ENCODE data around the gene PSPH. TPM values are rescaled to one million over a fixed set of nuclear protein-coding genes. Genes with fewer than 3 reads are reported as not detected.

PSPH gene
- total RNA-seq, 1 donor from 2014 or later: 42.5 TPM

DNA sequence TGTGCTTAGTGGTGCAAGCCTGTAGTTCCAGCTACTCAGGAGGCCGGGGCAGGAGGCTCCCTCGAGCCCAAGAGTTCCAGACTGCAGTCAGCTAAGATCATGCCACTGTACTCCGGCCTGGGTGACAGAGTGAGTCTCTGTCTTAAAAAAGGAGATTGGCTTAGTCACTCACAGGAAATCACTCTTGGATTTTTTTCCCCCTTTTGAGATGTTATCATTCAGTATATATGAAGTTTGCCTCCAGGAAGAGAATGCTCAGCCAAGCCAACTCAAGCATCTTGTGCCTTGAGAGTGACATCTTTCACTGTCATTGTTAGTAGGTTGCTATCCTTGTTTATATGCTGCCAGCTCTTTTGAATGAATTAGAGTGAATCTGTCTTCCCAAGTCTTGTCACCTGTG, 58.9 kb downstream of the PSPH start:
- H3K4me3 Mint-ChIP-seq: no peak overlapping the region
- peaks cover 20% of the 10 kb centered on the region for H3K36me3 Mint-ChIP-seq (ENCODE audit: low read depth)
- TF ChIP-seq CTCF (conservative IDR thresholded peaks at IDR 0.05): no peak
- no peak overlapping the region for H3K27ac Mint-ChIP-seq (ENCODE audit: unreplicated experiment)
- H3K4me1 Mint-ChIP-seq: no peaks in the 10 kb centered on the region
- no peaks in the 10 kb centered on the region for H3K27me3 Mint-ChIP-seq (ENCODE audit: low read depth)
- DNase-seq (ENCODE audit: low read depth, low spot score): no peak
- H3K9me3 Mint-ChIP-seq: no peaks in the 10 kb centered on the region

DNA sequence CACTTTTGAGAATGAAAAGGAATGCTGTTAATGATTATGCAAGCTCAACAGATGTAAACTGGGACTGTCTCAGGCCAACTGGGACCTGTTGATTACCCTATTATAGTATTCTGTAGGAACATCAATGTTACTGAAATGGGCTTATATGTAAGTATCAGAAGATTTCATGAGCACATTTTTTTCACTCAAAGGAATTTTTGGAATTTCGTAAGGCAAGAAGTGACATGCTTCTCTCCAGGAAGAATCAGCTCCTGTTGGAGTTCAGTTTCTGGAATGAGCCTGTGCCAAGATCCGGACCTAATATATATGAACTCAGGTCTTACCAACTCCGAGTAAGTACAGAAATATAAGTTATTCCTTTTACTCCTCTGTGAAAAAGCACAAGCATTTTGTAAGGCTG, 67.7 kb downstream of the PSPH start:
- H3K36me3 Mint-ChIP-seq (ENCODE audit: low read depth): peaks cover 11% of the 10 kb centered on the region
- TF ChIP-seq CTCF (conservative IDR thresholded peaks at IDR 0.05): no peak
- DNase-seq (ENCODE audit: low read depth, low spot score): no peak
- no peaks in the 10 kb centered on the region for H3K27me3 Mint-ChIP-seq (ENCODE audit: low read depth)
- H3K4me3 Mint-ChIP-seq: no peak overlapping the region
- H3K4me1 Mint-ChIP-seq: no peaks in the 10 kb centered on the region
- H3K27ac Mint-ChIP-seq (ENCODE audit: unreplicated experiment): no peak overlapping the region
- no peaks in the 10 kb centered on the region for H3K9me3 Mint-ChIP-seq

GRCh38 chr7:55980266-55980665, 71.0 kb downstream of the PSPH start:
- Mint-ChIP-seq H3K4me1 (no peaks in the 10 kb centered on the region), H3K27ac (ENCODE audit: unreplicated experiment) (no peak overlapping the region), H3K36me3 (ENCODE audit: low read depth) (peaks cover 11% of the 10 kb centered on the region), H3K9me3 (no peaks in the 10 kb centered on the region), H3K4me3 (no peak overlapping the region), H3K27me3 (ENCODE audit: low read depth) (no peaks in the 10 kb centered on the region)
- no peak for TF ChIP-seq CTCF (conservative IDR thresholded peaks at IDR 0.05)
- DNase-seq (ENCODE audit: low read depth, low spot score): no peak

- Mint-ChIP-seq H3K27me3 (ENCODE audit: low read depth) (no peaks in the 10 kb centered on the region), H3K4me3 (no peak overlapping the region), H3K27ac (ENCODE audit: unreplicated experiment) (no peak overlapping the region), H3K9me3 (no peaks in the 10 kb centered on the region), H3K36me3 (ENCODE audit: low read depth) (peaks cover 11% of the 10 kb centered on the region), H3K4me1 (no peaks in the 10 kb centered on the region)
- TF ChIP-seq CTCF (conservative IDR thresholded peaks at IDR 0.05): no peak
- no peak for DNase-seq (ENCODE audit: low read depth, low spot score)
Measured at GRCh38 chr7:55977831-55978230, 73.4 kb downstream of the PSPH start.

DNA sequence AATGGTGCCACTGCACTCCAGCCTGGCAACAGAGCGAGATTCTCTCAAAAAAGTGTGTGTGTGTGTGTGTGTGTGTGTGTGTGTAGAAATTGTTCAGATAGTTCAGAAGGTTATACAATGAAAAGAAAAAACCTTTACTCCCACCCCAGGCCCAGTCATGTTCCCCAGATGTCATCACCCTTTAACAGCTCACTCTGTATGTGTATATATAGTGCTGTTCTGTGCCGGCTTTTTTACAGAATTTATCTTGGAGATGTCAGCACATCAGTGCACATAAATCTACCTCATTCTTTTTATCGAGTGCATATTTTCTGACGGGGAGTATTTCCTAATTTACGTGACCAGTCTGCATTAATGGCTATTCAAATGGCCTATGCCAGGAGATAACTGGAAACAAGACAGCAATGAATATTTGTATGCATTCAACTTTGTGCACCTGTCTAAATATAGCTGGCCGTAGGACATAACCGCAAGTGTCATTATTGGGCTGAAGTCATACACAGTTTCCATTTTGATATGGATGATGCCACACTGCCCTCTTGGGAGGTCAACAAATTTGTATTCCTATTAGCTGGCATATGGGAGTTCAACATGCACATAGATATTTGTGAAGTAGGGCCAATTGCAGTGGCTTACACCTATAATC, 75.1 kb downstream of the PSPH start:
- H3K4me1 Mint-ChIP-seq: peaks cover 2% of the 10 kb centered on the region
- no peak for DNase-seq (ENCODE audit: low read depth, low spot score)
- no peaks in the 10 kb centered on the region for H3K9me3 Mint-ChIP-seq
- no peak overlapping the region for H3K27ac Mint-ChIP-seq (ENCODE audit: unreplicated experiment)
- H3K4me3 Mint-ChIP-seq: no peak overlapping the region
- peaks cover 11% of the 10 kb centered on the region for H3K36me3 Mint-ChIP-seq (ENCODE audit: low read depth)
- TF ChIP-seq CTCF (conservative IDR thresholded peaks at IDR 0.05): no peak
- no peaks in the 10 kb centered on the region for H3K27me3 Mint-ChIP-seq (ENCODE audit: low read depth)

Measured in neural crest cell (in vitro differentiated cells).